ENCODE results near the gene FAM131A.

Gene FAM131A

GRCh38 chr3:184337399-184337714 is at the start of gene FAM131A:
FAM131A (plus strand) TSS chr3:184337600; CDS start chr3:184337631, 31 bp downstream.
- DNase-seq (ENCODE audit: low spot score), result peak; percentile 64

GRCh38 chr3:184289426-184289938 is 47.9 kb upstream of the FAM131A start:
- peak; percentile 36 for DNase-seq (ENCODE audit: low spot score)

GRCh38 chr3:184290331-184290730 is 47.1 kb upstream of the FAM131A start:
- no peak for DNase-seq (ENCODE audit: low spot score)

- no peak for DNase-seq (ENCODE audit: low spot score)
Measured at GRCh38 chr3:184291044-184291737, 46.2 kb upstream of the FAM131A start.

DNA sequence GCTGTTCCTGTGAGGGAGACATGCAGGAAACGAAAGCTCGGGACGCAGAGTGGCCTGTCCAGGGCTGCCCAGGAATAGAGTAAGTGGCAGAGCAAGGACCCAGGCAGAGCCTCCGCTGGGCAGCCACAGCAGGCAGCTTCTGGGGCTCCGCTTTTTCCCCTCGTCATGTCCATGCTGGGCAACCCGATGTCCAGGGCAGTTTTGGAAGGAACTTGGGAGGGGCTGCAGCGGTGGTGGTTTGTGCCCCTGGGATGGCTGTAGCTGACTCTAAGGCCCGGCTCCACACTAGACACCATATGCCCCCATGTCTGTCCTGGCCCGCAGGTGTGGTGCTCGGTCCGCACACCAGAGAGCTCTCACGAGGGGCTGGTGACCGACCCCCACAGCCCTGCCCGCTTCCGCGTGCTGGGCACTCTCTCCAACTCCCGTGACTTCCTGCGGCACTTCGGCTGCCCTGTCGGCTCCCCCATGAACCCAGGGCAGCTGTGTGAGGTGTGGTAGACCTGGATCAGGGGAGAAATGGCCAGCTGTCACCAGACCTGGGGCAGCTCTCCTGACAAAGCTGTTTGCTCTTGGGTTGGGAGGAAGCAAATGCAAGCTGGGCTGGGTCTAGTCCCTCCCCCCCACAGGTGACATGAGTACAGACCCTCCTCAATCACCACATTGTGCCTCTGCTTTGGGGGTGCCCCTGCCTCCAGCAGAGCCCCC is 45.5 kb upstream of the FAM131A start:
- no peak for DNase-seq (ENCODE audit: low spot score)

GRCh38 chr3:184295771-184296170 is 41.6 kb upstream of the FAM131A start:
- DNase-seq (ENCODE audit: low spot score), result no peak

GRCh38 chr3:184296616-184297015 is 40.8 kb upstream of the FAM131A start:
- no peak for DNase-seq (ENCODE audit: low spot score)

- peak; percentile 92 for DNase-seq (ENCODE audit: low spot score)
Measured at GRCh38 chr3:184298759-184299487, 38.5 kb upstream of the FAM131A start, which contains the start of gene PSMD2. PSMD2 (plus strand) TSS chr3:184299241; CDS start chr3:184299267, 26 bp downstream.

- DNase-seq (ENCODE audit: low spot score), result no peak
Measured at GRCh38 chr3:184299488-184300377, 37.7 kb upstream of the FAM131A start.

DNA sequence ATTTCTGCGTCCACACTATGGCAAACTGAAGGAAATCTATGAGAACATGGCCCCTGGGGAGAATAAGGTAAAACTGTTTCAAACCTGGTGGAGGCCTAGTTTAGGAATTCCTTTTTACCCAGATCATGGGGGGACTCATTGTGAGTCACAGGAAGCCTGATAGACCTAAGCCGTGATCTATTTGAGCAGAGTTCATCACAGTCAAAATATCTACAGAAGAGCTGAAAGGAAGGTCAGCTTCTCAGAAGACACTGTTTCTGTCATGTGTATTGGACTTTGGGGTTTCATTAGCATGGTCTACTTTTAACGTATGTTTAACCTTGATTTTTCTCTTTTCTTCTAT is 37.1 kb upstream of the FAM131A start:
- no peak for DNase-seq (ENCODE audit: low spot score)

- no peak for DNase-seq (ENCODE audit: low spot score)
Measured at GRCh38 chr3:184305577-184305976, 31.8 kb upstream of the FAM131A start.

GRCh38 chr3:184306341-184306972 is 30.9 kb upstream of the FAM131A start:
- no peak for DNase-seq (ENCODE audit: low spot score)

DNA sequence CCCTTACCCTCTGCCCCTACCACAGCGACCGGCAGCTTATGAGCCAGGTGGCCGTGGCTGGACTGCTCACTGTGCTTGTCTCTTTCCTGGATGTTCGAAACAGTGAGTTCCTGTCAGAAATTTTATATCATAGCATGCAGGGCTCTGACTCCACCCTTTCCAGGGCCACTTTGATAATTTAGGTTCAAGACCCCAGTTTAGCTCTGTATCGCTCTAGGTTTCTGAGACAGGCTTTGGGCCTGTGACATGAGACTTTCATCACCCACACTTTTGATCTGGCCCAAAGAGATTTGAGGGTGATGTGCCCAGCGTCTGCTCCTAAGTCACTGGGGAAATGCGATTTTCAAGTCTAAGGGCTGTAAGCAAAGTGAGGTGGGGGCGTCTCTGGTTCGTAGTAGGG is 29.5 kb upstream of the FAM131A start:
- DNase-seq (ENCODE audit: low spot score), result no peak

DNA sequence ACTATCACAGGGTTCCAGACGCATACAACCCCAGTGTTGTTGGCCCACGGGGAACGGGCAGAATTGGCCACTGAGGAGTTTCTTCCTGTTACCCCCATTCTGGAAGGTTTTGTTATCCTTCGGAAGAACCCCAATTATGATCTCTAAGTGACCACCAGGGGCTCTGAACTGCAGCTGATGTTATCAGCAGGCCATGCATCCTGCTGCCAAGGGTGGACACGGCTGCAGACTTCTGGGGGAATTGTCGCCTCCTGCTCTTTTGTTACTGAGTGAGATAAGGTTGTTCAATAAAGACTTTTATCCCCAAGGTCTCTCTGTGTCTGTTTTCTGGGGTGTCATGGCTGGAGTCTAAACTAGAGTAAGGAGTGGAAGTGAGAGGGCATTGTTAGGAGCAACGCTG is 28.7 kb upstream of the FAM131A start:
- DNase-seq (ENCODE audit: low spot score), result no peak

GRCh38 chr3:184311633-184312032 is 25.8 kb upstream of the FAM131A start:
- no peak for DNase-seq (ENCODE audit: low spot score)

- peak; percentile 87 for DNase-seq (ENCODE audit: low spot score)
Measured at GRCh38 chr3:184314363-184314699, 23.1 kb upstream of the FAM131A start, which contains the start of gene EIF4G1. EIF4G1 (plus strand) TSS chr3:184314606; CDS start chr3:184315797, 1,191 bp downstream.

DNA sequence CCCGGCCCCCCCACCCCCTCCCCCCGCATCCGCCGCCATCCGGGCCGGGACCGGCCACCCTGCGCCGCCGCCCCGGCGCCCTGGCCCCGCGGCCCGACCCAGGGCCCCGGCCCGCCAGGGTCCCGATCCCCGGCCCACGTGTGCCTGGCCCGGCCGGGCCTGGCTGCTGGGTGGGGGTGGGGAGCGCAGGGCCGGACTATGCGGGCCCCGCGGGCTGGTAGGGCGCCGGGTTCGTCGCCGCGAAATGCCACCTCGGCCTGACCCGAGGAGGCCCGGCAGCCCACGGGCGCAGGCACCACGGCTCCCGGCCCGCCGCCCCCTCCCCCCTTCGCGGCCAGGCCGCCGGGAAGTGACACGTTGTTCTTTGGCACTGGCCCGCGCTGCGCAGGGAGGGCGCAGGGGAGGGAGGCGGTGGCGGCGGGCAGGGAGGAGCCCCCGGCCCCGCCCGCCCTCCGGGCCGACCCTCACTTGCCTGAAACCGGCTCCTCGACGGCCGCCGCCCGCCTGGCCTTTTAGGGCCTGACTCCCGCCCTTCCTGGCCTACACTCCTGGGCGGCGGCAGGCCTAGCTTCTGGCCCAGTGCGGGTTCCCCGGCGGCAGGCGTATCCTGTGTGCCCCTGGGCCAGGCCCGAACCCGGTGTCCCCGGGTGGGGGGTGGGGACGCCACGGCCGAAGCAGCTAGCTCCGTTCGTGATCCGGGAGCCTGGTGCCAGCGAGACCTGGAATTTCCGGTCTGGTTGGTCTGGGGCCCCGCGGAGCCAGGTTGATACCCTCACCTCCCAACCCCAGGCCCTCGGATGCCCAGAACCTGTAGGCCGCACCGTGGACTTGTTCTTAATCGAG is 22.5 kb upstream of the FAM131A start:
- DNase-seq (ENCODE audit: low spot score), result peak; percentile 53

GRCh38 chr3:184315543-184315867 is 21.9 kb upstream of the FAM131A start:
- DNase-seq (ENCODE audit: low spot score), result no peak

- DNase-seq (ENCODE audit: low spot score), result no peak
Measured at GRCh38 chr3:184315871-184316661, 21.3 kb upstream of the FAM131A start.

GRCh38 chr3:184316792-184317191 is 20.6 kb upstream of the FAM131A start:
- DNase-seq (ENCODE audit: low spot score), result no peak
